HG03432 (cell line): Measurements from ENCODE around the gene PNPLA7.
"Not testable (repeated sequence)": the region's sequence is repeated elsewhere in the genome, so short reads cannot be mapped to it uniquely, and the experiment has no call there.

Experiments used
- ATAC-seq: cut with Tn5 transposase; IDR thresholded peaks from one replicate; pipeline ENCODE4 v1.9.1; 2021; ENCODE audit warnings: mild to moderate bottlenecking, moderate library complexity; ENCODE audit not compliant: unreplicated experiment

Gene PNPLA7

GRCh38 chr9:137550231-137550621 is at the start of gene PNPLA7:
Gene PNPLA7 (minus strand): TSS chr9:137550402. CDS start chr9:137550197, 205 bp downstream.
- ATAC-seq: no peak

GRCh38 chr9:137598943-137599342 is 48.7 kb upstream of the PNPLA7 start:
- ATAC-seq: no peak

- not testable (repeated sequence) for ATAC-seq
Measured at GRCh38 chr9:137596577-137596976, 46.4 kb upstream of the PNPLA7 start.

DNA sequence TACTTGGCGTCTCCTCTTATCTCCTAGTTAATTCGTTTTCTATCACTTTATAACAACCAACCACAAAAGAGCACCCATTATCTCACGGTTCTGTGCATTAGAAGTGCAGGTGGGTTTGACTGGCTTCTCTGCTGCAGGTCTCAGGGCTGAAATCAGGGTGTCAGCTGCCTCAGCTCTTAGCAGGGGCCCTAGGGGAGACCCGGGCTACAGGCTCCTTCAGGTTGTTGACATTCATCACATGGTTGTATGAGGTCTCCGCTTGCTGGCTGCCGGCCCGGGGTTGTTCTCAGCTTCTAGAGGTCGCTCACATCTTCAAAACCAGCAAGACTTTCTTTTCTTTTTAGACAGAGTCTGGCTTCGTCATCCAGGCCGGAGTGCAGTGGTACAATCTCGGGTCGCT is 43.0 kb upstream of the PNPLA7 start:
- ATAC-seq: no peak

- no peak for ATAC-seq
Measured at GRCh38 chr9:137592767-137593166, 42.6 kb upstream of the PNPLA7 start.

DNA sequence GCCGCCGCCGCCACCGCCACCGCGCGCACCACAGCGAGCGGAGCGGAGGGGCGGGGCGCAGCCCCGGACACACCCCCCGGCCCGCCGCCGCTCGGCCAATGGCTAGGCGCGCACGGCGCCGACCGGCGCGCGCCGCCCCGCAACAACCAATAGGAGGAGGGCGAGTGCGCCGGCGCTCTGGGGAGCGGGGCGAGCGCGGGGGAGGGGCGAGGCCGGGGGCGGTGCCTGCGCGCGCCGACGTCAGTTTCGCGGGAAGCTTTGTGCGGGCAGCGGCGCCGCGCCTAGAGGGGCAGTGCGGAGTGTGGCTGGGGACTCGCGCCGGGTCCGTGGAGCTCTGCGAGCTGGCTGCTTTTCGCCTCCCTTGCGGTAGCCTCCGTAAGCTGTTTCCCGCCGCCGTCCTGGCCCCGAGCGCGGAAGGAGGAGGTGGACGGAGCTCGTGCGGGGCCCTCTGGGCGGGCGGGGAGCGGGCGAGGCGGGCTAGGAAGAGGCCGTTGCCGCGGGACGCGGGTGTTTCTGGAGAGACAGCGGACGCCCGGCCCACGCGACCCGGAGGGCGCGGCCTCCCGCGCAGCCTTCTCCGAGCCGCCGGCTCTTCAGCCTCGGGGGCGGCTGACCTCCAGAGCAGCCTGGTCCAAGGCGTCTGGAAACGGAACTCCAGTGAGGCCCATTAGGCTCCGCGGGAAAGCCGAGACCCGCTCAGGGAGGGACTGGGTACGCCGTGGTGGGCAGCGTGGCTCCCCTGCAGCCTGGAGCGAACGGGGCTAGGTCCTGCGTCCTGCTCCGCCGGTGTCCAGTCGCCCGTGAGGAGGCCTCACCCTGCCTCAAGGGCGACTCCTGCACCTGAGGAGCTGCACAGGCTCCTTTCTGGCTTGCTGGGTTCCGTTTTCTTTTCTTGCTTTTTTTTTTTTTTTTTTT is 40.5 kb upstream of the PNPLA7 start, which contains the start of gene ZMYND19:
Gene ZMYND19 (minus strand): TSS at position 44 of the 915 bp plus-strand sequence. CDS start 249 bp downstream, outside the sequence.
- peak; percentile 86 for ATAC-seq

- no peak for ATAC-seq
Measured at GRCh38 chr9:137590123-137590468, 39.9 kb upstream of the PNPLA7 start.

DNA sequence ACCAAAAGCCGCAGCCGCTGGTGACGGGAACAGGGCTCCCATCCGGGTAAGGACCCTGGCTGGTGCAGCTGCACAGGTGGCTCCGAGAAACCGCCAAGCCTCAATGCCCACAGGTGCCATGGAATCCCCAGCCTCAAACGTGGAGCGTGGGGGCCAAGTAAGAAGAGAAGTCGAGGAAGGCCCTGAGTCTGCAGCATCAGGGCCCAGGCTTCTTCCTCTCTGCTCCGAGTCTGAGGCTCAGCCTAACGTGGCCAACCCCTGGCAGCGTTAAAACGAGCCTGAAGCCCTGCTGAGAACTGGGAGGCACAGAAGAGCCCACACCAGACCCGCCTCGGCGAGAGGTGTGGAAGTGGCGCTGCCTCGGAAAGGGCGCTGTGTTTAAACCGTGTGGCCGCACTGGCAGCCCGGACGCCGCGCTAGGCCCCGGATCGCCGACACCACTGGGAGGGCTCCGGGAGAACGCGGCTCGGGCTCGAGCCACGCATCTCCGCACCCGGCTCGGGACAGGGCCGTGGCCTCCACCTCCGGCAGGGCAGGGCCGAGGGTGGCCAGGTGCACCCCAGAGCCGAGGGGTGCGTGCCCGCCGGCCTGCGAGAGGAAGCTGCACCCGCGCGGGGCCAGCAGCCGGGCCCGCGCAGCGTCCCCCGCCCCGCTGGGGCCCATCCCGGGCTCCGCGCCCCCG is 39.4 kb upstream of the PNPLA7 start:
- ATAC-seq: peak; percentile 13

DNA sequence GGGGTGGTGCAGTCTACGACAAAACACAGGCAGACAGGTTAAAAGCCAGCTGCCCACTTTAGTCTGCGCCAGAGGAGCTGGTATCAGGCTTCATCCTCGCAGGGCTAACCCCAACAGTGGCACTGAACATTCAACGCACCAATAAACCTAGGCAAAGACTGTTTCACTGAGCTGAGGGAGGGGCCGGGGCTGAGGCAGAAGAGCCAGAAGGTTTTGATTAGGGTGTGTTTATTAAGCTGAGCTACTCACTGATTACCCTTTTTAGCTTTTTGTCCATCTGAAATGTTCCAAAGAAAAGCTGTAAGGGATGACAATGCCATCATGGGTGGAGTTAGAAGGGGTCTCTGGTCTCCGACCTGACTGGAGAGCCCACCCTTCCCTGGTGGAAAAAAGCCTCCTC is 38.7 kb upstream of the PNPLA7 start:
- no peak for ATAC-seq

- no peak for ATAC-seq
Measured at GRCh38 chr9:137588311-137588710, 38.1 kb upstream of the PNPLA7 start.

- ATAC-seq: no peak
Measured at GRCh38 chr9:137586854-137587253, 36.7 kb upstream of the PNPLA7 start.

- no peak for ATAC-seq
Measured at GRCh38 chr9:137583957-137584356, 33.8 kb upstream of the PNPLA7 start.

DNA sequence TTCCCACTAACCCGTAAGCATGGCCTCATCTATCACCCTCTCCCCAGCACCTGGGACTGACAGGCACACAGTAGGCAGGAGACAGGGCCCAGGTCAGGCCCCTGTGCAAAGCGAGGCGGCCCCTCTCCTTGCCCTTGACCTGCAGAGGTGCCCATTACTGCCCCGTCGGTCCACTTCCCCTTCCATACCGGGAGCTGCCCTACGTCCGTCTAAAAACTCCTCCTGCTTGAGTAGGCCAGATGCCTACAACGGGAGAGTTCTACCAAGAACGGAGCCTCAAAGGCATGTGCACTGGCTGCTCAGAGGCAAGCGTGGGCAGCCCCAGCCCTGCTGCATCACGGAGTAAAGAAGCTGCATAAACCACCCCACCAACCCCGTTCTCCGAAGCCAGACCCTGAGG is 33.1 kb upstream of the PNPLA7 start:
- ATAC-seq: no peak

- ATAC-seq: no peak
Measured at GRCh38 chr9:137582286-137582860, 32.2 kb upstream of the PNPLA7 start.

DNA sequence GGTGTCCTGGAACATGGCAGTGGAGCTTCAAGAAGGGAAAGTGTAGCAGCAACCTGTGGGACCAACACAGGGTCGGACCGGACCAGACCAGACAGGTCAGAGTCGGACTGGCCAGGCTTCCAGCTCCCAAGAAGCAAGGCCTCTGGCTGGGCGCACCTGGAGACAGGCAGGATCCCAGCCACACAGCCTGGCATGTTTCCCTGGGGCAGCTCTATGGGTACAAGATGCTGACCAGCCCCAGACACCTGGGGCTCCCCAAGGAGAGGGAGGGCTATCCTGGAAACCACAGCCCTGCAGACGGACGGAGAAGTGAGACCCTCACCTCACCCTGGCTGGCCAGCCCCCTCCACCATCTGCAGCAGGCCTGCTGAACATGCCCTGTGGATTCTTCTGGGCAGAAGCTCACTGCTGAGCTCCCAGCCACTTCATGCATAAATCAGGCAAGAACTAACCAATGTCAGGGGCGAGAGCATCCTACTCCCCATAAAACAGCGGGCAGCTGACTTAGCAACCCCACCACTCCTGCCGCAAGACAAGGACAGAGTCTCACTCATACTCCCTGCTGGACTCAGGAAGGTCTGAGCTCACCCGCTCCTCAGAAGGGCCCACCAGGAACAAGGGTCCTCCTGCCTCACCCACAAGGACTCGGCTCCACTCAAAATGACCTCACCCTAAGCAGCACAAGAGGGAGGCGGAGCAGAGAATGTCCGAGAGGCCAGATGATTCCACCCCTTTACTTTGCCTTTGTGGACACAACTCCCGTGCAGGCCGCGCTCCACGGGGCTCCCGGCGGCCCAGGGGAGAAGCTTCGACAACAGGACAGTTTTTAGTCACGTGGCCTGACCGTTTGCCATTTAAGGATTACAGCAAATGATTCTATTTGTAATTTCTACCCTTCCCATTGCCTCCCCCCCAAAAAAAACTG is 31.4 kb upstream of the PNPLA7 start:
- no peak for ATAC-seq

DNA sequence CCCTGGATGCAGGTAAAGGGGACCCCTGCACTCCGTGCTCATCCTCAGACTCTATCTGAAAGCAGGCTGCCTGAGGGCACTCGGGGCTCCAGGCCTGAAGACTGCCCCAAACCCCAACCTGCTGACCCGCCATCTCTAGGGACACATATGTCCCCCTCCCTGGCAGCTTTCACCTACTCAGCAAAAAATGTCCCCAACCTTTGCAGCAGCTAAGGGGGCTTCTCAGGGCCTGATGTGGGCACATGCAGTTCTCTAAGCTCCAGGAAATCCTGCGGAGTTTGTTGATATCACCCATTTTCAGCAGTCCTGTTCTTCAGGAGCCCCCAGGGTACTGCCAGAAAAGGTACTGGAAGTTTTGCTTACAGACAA is 30.7 kb upstream of the PNPLA7 start:
- ATAC-seq: no peak

DNA sequence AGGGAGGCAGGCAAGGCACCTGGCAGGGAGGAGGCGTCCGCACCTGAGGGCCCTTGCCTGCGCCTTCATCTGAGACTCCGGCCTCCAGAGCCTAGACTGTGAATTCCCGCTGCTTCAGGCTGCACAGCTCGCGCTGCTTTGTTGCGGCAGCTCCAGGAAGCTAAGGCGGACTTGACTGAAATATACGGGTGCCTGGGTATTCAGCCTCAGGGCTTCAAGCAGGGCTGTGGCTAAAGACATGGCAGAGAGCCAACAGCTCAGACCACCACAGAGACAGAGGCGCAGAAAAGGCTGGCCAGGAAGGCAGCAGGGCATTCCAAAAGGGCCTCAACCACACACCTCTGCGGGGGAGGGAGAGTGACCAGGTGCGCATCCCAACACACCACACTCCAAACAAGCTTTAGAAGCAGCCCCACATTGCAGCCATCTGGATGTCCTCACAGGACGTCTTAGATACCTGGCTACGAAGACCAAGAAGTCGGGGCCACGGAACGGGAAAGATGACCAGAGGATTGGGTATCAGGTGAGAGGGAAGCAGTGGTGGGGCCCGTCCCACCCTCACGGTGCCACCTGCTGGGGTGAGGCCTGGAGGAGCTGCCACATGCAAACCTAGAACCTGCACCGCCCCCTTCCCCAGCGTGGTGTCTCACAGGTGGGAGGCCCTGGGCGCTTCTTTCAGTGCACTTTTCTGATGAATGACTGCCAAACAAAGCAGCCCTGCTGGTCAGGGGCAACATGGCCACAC is 30.2 kb upstream of the PNPLA7 start:
- no peak for ATAC-seq

- no peak for ATAC-seq
Measured at GRCh38 chr9:137579259-137579604, 29.0 kb upstream of the PNPLA7 start.

DNA sequence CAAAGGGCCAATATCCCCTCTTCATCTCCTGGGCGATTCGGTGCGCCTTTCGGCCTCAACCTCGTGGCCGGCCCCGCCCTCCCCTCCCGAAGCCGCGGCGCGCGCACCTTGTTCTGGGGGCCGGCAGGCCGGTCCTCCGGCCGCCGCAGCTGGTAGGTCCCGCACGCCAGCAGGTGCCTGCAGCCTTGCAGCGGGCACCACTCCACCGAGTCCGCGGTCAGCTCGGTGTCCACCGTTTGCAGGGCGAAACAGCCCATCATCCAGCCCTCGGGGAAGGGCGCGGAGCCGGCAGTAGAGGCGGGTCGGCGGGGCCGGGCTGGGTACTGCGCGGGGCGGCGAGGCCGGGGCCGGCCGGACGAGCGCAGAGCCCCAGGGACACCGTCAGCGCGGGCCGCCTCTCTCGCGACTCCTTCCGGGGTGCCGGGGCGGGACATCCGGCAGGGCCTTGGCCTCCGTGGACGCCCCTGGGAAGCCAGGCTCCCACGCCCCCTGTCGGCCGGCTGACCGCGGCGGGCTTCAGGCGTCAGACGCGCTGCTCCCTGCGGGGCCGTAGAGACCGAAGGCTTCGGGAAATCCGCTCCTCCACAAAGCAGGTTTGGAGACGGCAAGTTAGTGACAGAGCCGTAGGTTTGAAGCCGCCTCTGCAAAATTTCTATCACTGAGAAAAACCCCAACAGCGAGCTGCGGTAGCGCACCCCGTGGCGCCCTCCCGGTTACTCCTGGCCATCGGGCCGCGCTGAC is 28.5 kb upstream of the PNPLA7 start, which contains the start of gene DPH7:
Gene DPH7 (minus strand): TSS at position 408 of the 741 bp plus-strand sequence. CDS start 148 bp downstream, at position 260.
- ATAC-seq: peak; percentile 88
